A204.1 (cell line): ENCODE measurements around the gene KANSL1.
"Not testable (repeated sequence)": the region's sequence is repeated elsewhere in the genome, so short reads cannot be mapped to it uniquely, and the experiment has no call there.

Experiments used
- FAIRE-seq: peaks from 2 replicates; lab custom pipeline; 2012; peaks lifted over from hg19 to GRCh38; lab: Jason Lieb, UNC

The KANSL1 gene

DNA sequence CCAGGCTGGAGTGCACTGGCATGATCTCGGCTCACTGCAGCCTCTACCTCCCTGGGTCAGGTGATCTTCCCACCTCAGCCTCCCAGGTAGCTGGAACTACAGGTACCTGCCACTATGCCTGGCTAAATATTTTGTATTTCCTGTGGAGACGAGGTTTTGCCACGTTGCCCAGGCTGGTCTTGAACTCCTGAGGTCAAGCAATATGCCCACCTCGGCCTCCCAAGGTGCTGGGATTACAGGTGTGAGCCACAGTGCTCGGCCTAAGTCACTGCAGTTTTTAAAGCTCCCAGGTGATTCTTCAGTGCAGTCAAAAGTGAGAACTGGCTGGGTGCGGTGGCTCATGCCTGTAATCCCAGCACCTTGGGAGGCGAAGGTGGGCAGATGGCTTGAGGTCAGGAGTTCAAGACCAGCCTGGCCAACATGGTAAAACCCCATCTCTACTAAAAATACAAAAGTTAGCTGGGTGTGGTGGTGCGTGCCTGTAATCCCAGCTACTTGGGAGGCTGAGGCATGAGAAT is 173.8 kb downstream of the KANSL1 start:
- FAIRE-seq = not testable (repeated sequence)

DNA sequence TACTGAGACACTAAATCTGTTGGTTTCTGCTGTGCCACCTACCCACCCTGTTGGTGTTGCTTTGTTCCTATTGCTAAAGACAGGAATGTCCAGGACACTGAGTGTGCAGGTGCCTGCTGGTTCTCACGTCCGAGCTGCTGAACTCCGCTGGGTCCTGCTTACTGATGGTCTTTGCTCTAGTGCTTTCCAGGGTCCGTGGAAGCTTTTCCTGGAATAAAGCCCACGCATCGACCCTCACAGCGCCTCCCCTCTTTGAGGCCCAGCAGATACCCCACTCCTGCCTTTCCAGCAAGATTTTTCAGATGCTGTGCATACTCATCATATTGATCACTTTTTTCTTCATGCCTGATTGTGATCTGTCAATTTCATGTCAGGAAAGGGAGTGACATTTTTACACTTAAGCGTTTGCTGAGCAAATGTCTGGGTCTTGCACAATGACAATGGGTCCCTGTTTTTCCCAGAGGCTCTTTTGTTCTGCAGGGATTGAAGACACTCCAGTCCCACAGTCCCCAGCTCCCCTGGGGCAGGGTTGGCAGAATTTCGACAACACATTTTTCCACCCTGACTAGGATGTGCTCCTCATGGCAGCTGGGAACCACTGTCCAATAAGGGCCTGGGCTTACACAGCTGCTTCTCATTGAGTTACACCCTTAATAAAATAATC is 179.6 kb downstream of the KANSL1 start:
- FAIRE-seq = no peak

DNA sequence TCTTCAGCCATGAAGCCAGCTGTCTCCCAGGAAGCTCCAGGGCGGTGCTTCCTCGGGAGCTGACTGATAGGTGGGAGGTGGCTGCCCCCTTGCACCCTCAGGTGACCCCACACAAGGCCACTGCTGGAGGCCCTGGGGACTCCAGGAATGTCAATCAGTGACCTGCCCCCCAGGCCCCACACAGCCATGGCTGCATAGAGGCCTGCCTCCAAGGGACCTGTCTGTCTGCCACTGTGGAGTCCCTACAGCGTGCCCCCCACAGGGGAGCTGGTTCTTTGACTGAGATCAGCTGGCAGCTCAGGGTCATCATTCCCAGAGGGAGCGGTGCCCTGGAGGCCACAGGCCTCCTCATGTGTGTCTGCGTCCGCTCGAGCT is 180.1 kb downstream of the KANSL1 start:
- FAIRE-seq = no peak

DNA sequence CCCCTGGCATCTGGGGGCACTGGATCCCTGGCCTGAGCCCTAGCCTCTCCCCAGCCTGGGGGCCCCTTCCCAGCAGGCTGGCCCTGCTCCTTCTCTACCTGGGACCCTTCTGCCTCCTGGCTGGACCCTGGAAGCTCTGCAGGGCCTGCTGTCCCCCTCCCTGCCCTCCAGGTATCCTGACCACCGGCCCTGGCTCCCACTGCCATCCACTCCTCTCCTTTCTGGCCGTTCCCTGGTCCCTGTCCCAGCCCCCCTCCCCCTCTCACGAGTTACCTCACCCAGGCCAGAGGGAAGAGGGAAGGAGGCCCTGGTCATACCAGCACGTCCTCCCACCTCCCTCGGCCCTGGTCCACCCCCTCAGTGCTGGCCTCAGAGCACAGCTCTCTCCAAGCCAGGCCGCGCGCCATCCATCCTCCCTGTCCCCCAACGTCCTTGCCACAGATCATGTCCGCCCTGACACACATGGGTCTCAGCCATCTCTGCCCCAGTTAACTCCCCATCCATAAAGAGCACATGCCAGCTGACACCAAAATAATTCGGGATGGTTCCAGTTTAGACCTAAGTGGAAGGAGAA is 180.6 kb downstream of the KANSL1 start:
- FAIRE-seq = no peak

DNA sequence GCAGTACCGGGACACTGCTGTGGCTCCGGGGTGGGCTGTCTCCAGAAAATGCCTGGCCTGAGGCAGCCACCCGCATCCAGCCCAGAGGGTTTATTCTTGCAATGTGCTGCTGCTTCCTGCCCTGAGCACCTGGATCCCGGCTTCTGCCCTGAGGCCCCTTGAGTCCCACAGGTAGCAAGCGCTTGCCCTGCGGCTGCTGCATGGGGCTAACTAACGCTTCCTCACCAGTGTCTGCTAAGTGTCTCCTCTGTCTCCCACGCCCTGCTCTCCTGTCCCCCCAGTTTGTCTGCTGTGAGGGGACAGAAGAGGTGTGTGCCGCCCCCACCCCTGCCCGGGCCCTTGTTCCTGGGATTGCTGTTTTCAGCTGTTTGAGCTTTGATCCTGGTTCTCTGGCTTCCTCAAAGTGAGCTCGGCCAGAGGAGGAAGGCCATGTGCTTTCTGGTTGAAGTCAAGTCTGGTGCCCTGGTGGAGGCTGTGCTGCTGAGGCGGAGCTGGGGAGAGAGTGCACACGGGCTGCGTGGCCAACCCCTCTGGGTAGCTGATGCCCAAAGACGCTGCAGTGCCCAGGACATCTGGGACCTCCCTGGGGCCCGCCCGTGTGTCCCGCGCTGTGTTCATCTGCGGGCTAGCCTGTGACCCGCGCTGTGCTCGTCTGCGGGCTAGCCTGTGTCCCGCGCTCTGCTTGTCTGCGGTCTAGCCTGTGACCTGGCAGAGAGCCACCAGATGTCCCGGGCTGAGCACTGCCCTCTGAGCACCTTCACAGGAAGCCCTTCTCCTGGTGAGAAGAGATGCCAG is 181.3 kb downstream of the KANSL1 start:
- no peak for FAIRE-seq

DNA sequence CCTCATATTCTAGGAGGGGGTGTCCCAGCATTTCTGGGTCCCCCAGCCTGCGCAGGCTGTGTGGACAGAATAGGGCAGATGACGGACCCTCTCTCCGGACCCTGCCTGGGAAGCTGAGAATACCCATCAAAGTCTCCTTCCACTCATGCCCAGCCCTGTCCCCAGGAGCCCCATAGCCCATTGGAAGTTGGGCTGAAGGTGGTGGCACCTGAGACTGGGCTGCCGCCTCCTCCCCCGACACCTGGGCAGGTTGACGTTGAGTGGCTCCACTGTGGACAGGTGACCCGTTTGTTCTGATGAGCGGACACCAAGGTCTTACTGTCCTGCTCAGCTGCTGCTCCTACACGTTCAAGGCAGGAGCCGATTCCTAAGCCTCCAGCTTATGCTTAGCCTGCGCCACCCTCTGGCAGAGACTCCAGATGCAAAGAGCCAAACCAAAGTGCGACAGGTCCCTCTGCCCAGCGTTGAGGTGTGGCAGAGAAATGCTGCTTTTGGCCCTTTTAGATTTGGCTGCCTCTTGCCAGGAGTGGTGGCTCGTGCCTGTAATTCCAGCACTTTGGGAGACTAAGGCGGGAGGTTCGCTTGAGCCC is 182.5 kb downstream of the KANSL1 start:
- FAIRE-seq = no peak

DNA sequence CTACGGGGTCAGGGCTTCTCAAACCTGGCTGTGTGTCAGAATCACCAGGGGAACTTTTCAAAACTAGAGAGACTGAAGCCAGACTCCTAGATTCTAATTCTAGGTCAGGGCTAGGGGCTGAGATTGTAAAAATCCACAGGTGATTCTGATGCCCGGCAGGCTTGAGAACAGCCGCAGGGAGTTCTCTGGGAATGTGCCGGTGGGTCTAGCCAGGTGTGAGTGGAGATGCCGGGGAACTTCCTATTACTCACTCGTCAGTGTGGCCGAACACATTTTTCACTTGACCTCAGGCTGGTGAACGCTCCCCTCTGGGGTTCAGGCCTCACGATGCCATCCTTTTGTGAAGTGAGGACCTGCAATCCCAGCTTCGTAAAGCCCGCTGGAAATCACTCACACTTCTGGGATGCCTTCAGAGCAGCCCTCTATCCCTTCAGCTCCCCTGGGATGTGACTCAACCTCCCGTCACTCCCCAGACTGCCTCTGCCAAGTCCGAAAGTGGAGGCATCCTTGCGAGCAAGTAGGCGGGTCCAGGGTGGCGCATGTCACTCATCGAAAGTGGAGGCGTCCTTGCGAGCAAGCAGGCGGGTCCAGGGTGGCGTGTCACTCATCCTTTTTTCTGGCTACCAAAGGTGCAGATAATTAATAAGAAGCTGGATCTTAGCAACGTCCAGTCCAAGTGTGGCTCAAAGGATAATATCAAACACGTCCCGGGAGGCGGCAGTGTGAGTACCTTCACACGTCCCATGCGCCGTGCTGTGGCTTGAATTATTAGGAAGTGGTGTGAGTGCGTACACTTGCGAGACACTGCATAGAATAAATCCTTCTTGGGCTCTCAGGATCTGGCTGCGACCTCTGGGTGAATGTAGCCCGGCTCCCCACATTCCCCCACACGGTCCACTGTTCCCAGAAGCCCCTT is 183.3 kb downstream of the KANSL1 start:
- no peak for FAIRE-seq

DNA sequence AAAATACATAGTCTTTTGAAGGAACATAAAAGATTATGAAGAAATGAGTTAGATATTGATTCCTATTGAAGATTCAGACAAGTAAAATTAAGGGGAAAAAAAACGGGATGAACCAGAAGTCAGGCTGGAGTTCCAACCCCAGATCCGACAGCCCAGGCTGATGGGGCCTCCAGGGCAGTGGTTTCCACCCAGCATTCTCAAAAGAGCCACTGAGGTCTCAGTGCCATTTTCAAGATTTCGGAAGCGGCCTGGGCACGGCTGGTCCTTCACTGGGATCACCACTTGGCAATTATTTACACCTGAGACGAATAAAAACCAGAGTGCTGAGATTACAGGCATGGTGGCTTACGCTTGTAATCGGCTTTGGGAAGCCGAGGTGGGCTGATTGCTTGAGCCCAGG is 184.6 kb downstream of the KANSL1 start:
- FAIRE-seq = no peak

DNA sequence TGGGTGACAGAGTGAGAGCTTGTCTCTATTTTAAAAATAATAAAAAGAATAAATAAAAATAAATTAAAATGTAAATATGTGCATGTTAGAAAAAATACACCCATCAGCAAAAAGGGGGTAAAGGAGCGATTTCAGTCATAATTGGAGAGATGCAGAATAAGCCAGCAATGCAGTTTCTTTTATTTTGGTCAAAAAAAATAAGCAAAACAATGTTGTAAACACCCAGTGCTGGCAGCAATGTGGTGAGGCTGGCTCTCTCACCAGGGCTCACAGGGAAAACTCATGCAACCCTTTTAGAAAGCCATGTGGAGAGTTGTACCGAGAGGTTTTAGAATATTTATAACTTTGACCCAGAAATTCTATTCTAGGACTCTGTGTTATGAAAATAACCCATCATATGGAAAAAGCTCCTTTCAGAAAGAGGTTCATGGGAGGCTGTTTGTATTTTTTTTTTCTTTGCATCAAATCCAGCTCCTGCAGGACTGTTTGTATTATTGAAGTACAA is 185.7 kb downstream of the KANSL1 start:
- FAIRE-seq = no peak

DNA sequence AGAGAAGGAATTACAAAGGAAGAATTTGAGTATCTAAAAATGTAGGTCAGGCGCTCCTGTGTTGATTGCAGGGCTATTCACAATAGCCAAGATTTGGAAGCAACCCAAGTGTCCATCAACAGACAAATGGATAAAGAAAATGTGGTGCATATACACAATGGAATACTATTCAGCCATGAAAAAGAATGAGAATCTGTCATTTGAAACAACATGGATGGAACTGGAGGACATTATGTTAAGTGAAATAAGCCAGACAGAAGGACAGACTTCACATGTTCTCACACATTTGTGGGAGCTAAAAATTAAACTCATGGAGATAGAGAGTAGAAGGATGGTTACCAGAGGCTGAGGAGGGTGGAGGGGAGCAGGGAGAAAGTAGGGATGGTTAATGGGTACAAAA is 187.1 kb downstream of the KANSL1 start:
- not testable (repeated sequence) for FAIRE-seq

DNA sequence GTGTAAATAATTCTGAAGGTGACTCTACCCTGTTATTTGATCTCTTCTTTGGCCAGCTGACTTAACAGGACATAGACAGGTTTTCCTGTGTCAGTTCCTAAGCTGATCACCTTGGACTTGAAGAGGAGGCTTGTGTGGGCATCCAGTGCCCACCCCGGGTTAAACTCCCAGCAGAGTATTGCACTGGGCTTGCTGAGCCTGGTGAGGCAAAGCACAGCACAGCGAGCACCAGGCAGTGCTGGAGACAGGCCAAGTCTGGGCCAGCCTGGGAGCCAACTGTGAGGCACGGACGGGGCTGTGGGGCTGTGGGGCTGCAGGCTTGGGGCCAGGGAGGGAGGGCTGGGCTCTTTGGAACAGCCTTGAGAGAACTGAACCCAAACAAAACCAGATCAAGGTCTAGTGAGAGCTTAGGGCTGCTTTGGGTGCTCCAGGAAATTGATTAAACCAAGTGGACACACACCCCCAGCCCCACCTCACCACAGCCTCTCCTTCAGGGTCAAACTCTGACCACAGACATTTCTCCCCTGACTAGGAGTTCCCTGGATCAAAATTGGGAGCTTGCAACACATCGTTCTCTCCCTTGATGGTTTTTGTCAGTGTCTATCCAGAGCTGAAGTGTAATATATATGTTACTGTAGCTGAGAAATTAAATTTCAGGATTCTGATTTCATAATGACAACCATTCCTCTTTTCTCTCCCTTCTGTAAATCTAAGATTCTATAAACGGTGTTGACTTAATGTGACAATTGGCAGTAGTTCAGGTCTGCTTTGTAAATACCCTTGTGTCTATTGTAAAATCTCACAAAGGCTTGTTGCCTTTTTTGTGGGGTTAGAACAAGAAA is 189.1 kb downstream of the KANSL1 start:
- no peak for FAIRE-seq

DNA sequence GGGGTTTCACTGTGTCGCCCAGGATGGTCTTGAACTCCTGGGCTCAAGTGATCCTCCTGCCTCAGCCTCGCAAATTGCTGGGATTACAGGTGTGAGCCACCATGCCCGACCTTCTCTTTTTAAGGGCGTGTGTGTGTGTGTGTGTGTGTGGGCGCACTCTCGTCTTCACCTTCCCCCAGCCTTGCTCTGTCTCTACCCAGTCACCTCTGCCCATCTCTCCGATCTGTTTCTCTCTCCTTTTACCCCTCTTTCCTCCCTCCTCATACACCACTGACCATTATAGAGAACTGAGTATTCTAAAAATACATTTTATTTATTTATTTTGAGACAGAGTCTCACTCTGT is 190.3 kb downstream of the KANSL1 start:
- FAIRE-seq = no peak

DNA sequence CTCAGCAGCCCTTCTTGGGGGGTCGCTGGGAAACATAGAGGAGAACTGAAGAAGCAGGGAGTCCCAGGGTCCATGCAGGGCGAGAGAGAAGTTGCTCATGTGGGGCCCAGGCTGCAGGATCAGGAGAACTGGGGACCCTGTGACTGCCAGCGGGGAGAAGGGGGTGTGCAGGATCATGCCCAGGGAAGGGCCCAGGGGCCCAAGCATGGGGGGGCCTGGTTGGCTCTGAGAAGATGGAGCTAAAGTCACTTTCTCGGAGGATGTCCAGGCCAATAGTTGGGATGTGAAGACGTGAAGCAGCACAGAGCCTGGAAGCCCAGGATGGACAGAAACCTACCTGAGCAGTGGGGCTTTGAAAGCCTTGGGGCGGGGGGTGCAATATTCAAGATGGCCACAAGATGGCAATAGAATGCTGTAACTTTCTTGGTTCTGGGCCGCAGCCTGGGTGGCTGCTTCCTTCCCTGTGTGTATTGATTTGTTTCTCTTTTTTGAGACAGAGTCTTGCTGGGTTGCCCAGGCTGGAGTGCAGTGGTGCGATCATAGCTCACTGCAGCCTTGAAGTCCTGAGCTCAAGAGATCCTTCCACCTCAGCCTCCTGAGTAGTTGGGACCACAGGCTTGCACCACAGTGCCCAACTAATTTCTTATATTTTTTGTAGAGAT is 190.8 kb downstream of the KANSL1 start:
- peak; percentile 64 for FAIRE-seq

DNA sequence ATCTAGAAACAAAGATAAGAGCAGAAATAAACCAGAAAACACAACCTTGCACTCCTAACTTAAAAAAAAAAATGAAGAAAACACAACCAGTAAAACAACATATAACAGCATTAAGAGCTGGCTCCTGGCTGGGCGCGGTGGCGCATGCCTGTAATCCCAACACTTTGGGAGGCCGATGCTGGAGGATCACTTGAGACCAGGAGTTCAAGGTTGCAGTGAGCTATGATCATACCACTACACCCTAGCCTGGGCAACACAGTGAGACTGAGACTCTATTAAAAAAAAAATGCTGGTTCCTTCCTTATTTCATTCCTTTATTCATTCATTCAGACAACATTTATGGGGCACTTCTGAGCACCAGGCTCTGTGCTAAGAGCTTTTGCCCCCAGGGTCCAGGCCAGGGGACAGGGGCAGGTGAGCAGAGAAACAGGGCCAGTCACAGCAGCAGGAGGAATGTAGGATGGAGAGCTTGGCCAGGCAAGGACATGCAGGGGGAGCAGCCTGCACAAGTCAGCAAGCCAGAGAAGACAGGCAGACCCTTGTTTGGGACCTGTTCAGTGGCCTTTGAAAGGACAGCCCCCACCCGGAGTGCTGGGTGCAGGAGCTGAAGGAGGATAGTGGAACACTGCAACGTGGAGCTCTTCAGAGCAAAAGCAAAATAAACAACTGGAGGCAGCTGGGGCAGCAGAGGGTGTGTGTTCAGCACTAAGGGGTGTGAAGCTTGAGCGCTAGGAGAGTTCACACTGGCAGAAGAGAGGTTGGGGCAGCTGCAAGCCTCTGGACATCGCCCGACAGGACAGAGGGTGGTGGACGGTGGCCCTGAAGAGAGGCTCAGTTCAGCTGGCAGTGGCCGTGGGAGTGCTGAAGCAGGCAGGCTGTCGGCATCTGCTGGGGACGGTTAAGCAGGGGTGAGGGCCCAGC is 191.6 kb downstream of the KANSL1 start:
- no peak for FAIRE-seq

DNA sequence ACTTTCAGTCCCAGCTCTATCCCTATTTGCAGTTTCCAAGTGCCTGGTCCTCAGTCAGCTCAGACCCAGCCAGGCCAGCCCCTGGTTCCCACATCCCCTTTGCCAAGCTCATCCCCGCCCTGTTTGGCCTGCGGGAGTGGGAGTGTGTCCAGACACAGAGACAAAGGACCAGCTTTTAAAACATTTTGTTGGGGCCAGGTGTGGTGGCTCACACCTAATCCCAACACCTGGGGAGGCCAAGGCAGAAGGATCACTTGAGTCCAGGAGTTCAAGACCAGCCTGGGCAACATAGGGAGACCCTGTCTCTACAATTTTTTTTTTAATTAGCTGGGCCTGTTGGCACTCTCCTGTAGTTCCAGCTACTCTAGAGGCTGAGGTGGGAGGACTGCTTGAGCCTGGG is 192.5 kb downstream of the KANSL1 start:
- FAIRE-seq = no peak

DNA sequence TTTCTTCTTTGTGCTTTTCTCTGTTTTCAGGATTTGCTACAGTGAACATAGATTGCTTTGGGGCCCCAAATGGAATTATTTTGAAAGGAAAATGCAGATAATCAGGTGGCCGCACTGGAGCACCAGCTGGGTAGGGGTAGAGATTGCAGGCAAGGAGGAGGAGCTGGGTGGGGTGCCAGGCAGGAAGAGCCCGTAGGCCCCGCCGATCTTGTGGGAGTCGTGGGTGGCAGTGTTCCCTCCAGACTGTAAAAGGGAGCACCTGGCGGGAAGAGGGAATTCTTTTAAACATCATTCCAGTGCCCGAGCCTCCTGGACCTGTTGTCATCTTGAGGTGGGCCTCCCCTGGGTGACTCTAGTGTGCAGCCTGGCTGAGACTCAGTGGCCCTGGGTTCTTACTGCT is 192.9 kb downstream of the KANSL1 start:
- no peak for FAIRE-seq

DNA sequence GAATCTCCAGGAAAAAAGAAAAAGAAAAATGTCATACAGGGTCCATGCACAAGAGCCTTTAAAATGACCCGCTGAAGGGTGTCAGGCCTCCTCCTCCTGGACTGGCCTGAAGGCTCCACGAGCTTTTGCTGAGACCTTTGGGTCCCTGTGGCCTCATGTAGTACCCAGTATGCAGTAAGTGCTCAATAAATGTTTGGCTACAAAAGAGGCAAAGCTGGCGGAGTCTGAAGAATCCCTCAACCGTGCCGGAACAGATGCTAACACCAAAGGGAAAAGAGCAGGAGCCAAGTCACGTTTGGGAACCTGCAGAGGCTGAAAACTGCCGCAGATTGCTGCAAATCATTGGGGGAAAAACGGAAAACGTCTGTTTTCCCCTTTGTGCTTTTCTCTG is 193.3 kb downstream of the KANSL1 start:
- FAIRE-seq = no peak

DNA sequence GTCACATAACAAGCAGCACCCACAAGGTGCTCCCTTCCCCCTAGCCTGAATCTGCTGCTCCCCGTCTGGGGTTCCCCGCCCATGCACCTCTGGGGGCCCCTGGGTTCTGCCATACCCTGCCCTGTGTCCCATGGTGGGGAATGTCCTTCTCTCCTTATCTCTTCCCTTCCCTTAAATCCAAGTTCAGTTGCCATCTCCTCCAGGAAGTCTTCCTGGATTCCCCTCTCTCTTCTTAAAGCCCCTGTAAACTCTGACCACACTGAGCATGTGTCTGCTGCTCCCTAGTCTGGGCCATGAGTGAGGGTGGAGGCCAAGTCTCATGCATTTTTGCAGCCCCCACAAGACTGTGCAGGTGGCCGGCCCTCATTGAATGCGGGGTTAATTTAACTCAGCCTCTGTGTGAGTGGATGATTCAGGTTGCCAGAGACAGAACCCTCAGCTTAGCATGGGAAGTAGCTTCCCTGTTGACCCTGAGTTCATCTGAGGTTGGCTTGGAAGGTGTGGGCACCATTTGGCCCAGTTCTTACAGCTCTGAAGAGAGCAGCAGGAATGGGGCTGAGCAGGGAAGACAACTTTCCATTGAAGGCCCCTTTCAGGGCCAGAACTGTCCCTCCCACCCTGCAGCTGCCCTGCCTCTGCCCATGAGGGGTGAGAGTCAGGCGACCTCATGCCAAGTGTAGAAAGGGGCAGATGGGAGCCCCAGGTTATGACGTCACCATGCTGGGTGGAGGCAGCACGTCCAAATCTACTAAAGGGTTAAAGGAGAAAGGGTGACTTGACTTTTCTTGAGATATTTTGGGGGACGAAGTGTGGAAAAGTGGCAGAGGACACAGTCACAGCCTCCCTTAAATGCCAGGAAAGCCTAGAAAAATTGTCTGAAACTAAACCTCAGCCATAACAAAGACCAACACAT is 194.0 kb downstream of the KANSL1 start, which contains the start of gene STH:
Gene STH, plus strand, starts transcription at position 264 of the 913 bp plus-strand sequence. Its CDS starts 30 bp downstream, at position 294.
- FAIRE-seq = no peak
